ENCODE data around the gene PHB1. TPM values are rescaled to one million over a fixed set of nuclear protein-coding genes. Genes with fewer than 3 reads are reported as not detected.

PHB1 gene
- polyA plus RNA-seq, 1 donor (not counting 4 experiments of a cell fraction or from before 2014, with no cell fraction given) = 395 TPM

DNA sequence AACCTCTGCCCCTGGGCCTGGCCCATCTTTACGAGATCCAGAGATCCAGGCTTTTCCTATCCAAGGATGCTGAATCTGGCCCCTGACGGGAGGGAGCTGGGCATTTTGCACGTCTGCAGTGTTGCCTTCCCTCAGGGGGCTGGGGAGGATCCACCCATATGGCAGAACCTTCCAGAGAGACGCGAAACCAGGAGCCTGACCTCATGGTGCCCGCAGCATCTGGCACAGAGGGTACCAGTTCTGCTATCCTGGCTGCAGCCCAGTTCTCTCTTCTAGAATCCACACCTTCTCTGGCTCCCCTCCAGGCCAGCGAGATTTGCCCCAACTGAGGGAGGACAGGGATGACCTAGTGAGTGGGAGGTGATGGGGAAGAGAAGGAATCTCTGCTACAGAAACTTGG, 32.1 kb downstream of the PHB1 start:
- no peak for TF ChIP-seq EZH2 (IDR thresholded peaks at IDR 0.05; ENCODE audit: low read length)
- TF ChIP-seq, protein P1, sequence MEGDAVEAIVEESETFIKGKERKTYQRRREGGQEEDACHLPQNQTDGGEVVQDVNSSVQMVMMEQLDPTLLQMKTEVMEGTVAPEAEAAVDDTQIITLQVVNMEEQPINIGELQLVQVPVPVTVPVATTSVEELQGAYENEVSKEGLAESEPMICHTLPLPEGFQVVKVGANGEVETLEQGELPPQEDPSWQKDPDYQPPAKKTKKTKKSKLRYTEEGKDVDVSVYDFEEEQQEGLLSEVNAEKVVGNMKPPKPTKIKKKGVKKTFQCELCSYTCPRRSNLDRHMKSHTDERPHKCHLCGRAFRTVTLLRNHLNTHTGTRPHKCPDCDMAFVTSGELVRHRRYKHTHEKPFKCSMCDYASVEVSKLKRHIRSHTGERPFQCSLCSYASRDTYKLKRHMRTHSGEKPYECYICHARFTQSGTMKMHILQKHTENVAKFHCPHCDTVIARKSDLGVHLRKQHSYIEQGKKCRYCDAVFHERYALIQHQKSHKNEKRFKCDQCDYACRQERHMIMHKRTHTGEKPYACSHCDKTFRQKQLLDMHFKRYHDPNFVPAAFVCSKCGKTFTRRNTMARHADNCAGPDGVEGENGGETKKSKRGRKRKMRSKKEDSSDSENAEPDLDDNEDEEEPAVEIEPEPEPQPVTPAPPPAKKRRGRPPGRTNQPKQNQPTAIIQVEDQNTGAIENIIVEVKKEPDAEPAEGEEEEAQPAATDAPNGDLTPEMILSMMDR (optimal IDR thresholded peaks at IDR 0.05 in 1 of 3, IDR thresholded peaks at IDR 0.05 in 1 of 3, conservative IDR thresholded peaks at IDR 0.05 in 1 of 3; ENCODE audit: extremely low read depth in 1 of 3, insufficient read depth in 2 of 3, low read length in 3 of 3) = no peak
- Histone ChIP-seq H3K4me3 (ENCODE audit: control insufficient read depth in 2 of 3, extremely low read depth in 1 of 3, insufficient read depth in 2 of 3, low read depth in 1 of 3, low read length in 3 of 3) (no peak overlapping the region), H3K9me3 (ENCODE audit: control insufficient read depth, low read depth, low read length) (no peaks in the 10 kb centered on the region), H3K4me1 (ENCODE audit: control insufficient read depth, extremely low read depth, insufficient read depth, low read length) (peaks cover 9% of the 10 kb centered on the region), H3K79me2 (ENCODE audit: control insufficient read depth, insufficient read depth, low read length) (no peaks in the 10 kb centered on the region), H2AFZ (ENCODE audit: control insufficient read depth, low read length) (no peak overlapping the region), H3K27me3 (ENCODE audit: control insufficient read depth, extremely low read depth, insufficient read depth, low read length) (peaks cover 14% of the 10 kb centered on the region), H3K9me1 (ENCODE audit: control insufficient read depth, extremely low read depth, insufficient read depth, low read length) (no peaks in the 10 kb centered on the region), H3K36me3 (ENCODE audit: control insufficient read depth in 2 of 2, extremely low read depth in 1 of 2, insufficient read depth in 2 of 2, low read length in 2 of 2) (no peaks in the 10 kb centered on the region), H4K20me1 (ENCODE audit: control insufficient read depth, extremely low read depth, insufficient read depth, low read length) (no peaks in the 10 kb centered on the region), H3K4me2 (ENCODE audit: control insufficient read depth, extremely low read depth, insufficient read depth, low read depth, low read length) (no peak overlapping the region), H3K27ac (ENCODE audit: control insufficient read depth, insufficient read depth, low read length) (no peak overlapping the region), H3K9ac (ENCODE audit: control insufficient read depth, extremely low read depth, insufficient read depth, low read length) (no peak overlapping the region)
- no peak for DNase-seq (ENCODE audit: low read depth, low spot score)
- FAIRE-seq = no peak
- dilution Hi-C loops (cut with MboI; ENCODE audit: extremely low pct_ligation_motif_present, low sequenced_read_pairs) = no loop called here

DNA sequence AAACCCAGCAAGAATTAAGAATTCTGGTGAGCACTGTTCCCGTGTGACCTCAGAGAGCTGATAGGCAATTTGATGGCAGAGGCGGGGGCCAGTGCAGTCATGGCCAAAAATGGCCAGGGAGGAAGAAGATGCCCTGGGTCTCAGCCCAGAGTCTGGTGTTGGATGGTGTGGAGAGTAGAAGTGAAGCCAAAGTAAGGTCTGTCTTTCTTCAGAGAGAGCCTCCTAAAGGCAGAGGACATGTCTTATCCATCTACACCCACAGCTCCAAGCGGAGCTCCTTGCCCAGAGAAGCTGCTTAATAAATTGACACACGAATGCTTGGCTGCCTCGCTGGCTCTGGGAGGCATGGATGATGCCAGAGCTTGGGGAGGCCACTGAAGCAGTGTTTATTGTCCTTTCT, 32.9 kb downstream of the PHB1 start:
- H2AFZ ChIP-seq (ENCODE audit: control insufficient read depth, low read length) = no peak overlapping the region
- H3K27ac ChIP-seq (ENCODE audit: control insufficient read depth, insufficient read depth, low read length) = no peak overlapping the region
- H3K9me1 ChIP-seq (ENCODE audit: control insufficient read depth, extremely low read depth, insufficient read depth, low read length) = no peaks in the 10 kb centered on the region
- DNase-seq (ENCODE audit: low read depth, low spot score) (no peak), FAIRE-seq (no peak)
- no peaks in the 10 kb centered on the region for H3K79me2 ChIP-seq (ENCODE audit: control insufficient read depth, insufficient read depth, low read length)
- H3K36me3 ChIP-seq (ENCODE audit: control insufficient read depth in 2 of 2, extremely low read depth in 1 of 2, insufficient read depth in 2 of 2, low read length in 2 of 2) = no peaks in the 10 kb centered on the region
- no peak overlapping the region for H3K4me2 ChIP-seq (ENCODE audit: control insufficient read depth, extremely low read depth, insufficient read depth, low read depth, low read length)
- H3K9ac ChIP-seq (ENCODE audit: control insufficient read depth, extremely low read depth, insufficient read depth, low read length) = no peak overlapping the region
- H3K27me3 ChIP-seq (ENCODE audit: control insufficient read depth, extremely low read depth, insufficient read depth, low read length) = peaks cover 14% of the 10 kb centered on the region
- H3K4me1 ChIP-seq (ENCODE audit: control insufficient read depth, extremely low read depth, insufficient read depth, low read length) = peaks cover 9% of the 10 kb centered on the region
- no peaks in the 10 kb centered on the region for H4K20me1 ChIP-seq (ENCODE audit: control insufficient read depth, extremely low read depth, insufficient read depth, low read length)
- no peaks in the 10 kb centered on the region for H3K9me3 ChIP-seq (ENCODE audit: control insufficient read depth, low read depth, low read length)
- dilution Hi-C loops (cut with MboI; ENCODE audit: extremely low pct_ligation_motif_present, low sequenced_read_pairs) = no loop called here
- no peak overlapping the region for H3K4me3 ChIP-seq (ENCODE audit: control insufficient read depth in 2 of 3, extremely low read depth in 1 of 3, insufficient read depth in 2 of 3, low read depth in 1 of 3, low read length in 3 of 3)
- no peak for TF ChIP-seq EZH2 (IDR thresholded peaks at IDR 0.05; ENCODE audit: low read length)
- TF ChIP-seq, protein P1 (optimal IDR thresholded peaks at IDR 0.05 in 1 of 3, IDR thresholded peaks at IDR 0.05 in 1 of 3, conservative IDR thresholded peaks at IDR 0.05 in 1 of 3; ENCODE audit: extremely low read depth in 1 of 3, insufficient read depth in 2 of 3, low read length in 3 of 3) = no peak

All from keratinocyte (primary cell).